GM21529 (cell line): Measurements from ENCODE around the gene TSC1.
"Not testable (repeated sequence)": the region's sequence is repeated elsewhere in the genome, so short reads cannot be mapped to it uniquely, and the experiment has no call there.

Source experiments
- ATAC-seq: cut with Tn5 transposase; IDR thresholded peaks from one replicate; pipeline ENCODE4 v1.9.1; 2021; ENCODE audit not compliant: unreplicated experiment

Gene TSC1

GRCh38 chr9:132978112-132978450 lies 33.7 kb upstream of the TSC1 start:
- no peak for ATAC-seq

- no peak for ATAC-seq
These were observed 32.2 kb upstream of the TSC1 start for GRCh38 chr9:132976571-132976970.

- no peak for ATAC-seq
These were observed 31.5 kb upstream of the TSC1 start for GRCh38 chr9:132975961-132976360.

DNA sequence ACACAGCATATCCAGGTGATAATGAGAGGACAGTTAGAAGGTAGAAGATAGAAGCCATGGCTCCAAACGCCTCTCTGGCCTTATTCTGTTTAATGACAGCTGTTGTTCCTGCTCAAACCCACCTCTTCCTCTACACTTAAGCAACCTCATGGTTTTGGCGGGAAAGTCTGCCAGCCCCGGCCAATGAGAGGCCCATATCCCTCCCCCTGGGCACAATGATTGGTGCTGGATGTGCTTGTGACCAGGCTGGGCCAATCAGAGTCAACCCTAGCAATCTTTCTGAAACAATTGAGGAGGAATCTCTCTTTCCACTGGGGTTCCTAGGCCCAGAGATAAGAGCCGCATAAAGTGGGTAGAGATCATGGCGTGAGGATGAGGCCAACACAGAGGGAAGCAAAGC lies 29.3 kb upstream of the TSC1 start:
- no peak for ATAC-seq

DNA sequence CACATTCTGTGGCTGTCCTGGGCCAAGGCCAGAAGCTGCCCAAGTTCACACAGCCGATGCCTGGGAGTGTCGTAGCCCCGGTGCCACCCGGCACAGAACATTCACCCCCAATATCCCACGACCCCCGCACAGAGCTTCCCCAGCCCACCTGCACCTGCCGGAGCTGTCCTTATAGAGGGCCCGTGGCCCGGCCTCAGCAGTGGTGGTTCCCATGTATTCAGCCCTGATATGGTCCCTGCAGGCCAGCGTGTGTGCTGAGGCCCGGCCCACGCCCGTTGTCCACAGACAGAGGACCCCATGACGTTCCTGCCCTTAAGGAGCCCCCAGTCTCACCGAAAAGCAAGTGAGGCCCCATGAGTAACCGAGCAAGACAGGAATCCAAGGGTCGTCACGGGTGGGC lies 28.8 kb upstream of the TSC1 start:
- no peak for ATAC-seq

DNA sequence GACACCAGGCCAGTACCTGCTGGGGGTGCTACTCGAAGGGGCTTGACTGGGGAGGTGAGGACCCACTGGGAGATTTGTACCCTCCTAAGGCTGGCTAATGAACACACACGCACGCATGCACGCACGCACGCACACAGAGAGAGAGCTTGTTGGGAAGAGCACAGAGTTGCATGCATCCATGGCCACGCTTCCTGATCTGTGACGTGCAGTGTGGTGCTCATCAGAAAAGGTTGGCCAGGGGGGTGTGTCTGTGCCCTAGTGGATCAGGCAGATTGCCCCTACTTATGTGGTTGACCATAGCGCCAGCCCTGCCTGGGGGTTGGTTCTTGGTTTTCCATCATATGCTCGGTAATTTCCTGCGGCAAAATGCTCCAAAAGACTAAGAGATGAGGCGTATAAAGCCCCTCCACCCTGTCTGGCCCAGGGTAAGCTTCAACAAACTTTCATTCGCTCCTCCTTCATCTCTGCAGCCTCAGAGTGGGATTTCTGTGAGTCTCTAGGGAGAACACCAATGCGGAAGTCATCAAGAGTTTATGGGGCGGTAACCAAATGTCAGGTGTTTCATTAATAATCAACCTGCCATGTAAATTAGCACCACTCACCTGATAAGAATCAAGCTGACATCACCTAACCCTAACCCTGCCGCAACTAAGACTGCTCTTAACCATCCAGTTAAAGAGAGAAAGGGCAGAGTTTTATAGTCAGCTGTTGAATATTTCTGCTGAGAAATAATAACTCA lies 26.1 kb upstream of the TSC1 start:
- ATAC-seq: no peak

- no peak for ATAC-seq
These were observed 25.4 kb upstream of the TSC1 start for GRCh38 chr9:132969783-132970182.

GRCh38 chr9:132967908-132968307 lies 23.5 kb upstream of the TSC1 start:
- not testable (repeated sequence) for ATAC-seq

DNA sequence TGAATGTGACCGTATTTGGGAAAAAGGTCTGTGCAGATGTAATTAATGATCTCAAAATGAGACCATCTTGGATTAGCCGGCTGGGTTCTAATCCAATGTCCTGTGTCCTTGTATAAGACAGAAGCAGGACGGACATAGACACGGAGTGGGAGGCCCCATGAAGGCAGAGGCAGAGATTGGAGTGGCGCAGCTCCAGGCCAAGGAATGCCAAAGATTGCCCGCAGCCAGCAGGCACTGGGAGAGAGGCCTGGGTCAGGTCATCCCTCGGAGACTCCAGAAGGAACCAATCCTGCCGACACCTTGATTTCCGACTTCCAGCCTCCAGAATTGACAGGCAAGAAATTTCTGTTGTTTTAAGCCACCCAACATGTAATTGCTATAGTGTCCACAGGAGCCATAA lies 21.1 kb upstream of the TSC1 start:
- ATAC-seq: no peak

DNA sequence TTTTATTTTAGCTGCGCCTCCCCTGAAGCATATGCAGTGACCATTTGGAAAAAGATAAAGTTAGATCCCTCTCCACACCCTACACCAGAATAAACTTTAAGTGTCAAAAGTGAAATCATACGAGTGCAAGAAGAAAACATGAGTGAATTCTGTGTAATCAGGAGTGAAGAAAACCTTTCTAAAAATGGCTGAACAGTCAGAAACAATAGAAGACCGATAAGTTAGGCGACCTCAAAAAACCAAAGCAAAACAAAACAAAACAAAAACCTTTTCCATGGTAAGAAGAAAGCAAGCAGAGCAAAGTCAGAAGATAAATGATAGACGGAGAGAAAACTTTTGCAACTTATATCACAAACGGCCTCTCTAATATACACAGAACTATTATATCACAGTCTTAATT lies 16.6 kb upstream of the TSC1 start:
- no peak for ATAC-seq

- no peak for ATAC-seq
These were observed 13.4 kb upstream of the TSC1 start for GRCh38 chr9:132957805-132958204.

DNA sequence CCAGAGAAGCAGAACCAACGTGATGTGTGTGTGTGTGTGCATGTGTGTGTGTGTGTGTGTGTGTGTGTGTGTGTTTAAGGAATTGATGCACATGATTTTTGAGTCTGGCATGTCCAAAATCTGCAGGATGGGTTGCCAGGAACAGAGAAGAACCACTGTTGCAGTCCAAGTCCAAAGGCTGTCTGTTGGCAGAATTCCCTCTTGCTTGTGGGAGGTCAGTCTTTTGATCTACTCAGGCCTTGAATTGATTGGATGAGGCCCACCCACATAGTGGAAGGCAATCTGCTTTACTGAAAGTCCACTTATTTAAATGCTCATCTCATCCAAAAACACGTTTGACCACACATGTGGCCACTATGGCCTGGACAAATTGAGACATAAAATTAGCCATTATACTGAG lies 11.4 kb upstream of the TSC1 start:
- ATAC-seq: no peak

DNA sequence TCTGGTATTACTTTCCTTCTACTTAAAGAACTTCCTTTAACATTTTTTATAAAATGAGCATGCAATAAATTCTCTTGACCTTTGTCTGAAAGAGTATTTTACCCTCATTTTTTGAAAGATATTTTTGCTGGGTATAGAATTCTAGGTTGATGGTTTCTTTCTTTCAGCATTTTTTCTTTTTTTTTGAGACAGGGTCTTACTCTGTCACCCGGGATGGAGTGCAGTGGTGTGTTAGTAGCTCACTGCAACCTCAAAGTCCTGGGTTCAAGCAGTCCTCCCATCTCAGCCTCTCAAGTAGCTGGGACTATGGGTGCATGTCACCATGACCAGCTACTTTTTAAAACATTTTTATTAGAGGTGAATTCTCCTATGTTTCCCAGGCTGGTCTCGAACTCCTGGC lies 10.7 kb upstream of the TSC1 start:
- no peak for ATAC-seq

- no peak for ATAC-seq
These were observed 5.3 kb upstream of the TSC1 start for GRCh38 chr9:132949709-132950108.

DNA sequence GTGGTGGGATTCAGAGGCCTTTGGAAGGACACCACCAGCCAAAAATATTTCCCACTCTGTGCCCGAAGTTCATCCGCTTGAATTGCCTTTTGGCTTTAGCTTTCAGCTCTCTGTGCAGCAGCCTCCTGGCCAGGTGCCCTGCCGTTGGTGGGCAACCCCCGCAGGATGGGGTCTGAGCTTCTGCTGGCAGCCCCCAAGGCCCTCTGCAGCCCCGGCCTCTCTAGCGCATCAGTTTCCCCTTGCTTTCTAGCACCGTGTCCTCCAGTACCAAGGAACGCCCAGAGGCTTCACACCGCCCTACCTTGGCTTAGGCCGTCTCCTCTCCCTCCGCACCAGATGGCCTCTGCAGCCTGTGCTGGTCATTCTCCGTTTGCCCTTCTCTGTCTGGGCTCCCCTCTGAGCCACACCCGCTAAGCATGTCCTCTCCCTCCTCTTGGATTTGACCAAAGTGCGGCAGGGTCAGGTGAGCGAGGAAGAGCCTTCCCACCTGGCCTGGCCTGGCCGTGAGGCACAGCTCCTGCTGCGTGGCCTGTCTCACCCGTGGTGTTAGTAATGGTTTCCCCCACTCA lies 4.2 kb upstream of the TSC1 start:
- ATAC-seq: no peak

DNA sequence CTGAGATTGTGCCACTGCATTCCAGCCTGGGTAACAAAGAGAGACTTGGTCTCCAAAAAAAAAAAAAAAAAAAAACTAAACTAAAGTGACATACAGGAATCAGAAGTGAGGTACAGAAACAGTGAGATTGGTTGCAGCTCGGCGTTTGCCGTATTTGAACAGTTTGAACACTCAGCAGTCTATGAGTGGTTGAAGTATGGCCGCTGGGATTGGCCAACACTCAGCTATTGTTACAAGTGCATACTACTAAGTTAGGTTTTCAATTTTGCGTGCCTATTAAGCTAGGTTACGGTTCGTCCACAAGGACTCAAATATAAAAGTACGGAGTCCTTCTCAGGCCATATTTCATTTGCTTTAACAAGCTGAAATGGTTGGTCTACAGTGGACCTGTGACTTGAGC lies 3.3 kb upstream of the TSC1 start:
- no peak for ATAC-seq

- ATAC-seq: no peak
These were observed 2.3 kb upstream of the TSC1 start for GRCh38 chr9:132946631-132947295.

GRCh38 chr9:132946211-132946610 lies 1.8 kb upstream of the TSC1 start:
- ATAC-seq: no peak

DNA sequence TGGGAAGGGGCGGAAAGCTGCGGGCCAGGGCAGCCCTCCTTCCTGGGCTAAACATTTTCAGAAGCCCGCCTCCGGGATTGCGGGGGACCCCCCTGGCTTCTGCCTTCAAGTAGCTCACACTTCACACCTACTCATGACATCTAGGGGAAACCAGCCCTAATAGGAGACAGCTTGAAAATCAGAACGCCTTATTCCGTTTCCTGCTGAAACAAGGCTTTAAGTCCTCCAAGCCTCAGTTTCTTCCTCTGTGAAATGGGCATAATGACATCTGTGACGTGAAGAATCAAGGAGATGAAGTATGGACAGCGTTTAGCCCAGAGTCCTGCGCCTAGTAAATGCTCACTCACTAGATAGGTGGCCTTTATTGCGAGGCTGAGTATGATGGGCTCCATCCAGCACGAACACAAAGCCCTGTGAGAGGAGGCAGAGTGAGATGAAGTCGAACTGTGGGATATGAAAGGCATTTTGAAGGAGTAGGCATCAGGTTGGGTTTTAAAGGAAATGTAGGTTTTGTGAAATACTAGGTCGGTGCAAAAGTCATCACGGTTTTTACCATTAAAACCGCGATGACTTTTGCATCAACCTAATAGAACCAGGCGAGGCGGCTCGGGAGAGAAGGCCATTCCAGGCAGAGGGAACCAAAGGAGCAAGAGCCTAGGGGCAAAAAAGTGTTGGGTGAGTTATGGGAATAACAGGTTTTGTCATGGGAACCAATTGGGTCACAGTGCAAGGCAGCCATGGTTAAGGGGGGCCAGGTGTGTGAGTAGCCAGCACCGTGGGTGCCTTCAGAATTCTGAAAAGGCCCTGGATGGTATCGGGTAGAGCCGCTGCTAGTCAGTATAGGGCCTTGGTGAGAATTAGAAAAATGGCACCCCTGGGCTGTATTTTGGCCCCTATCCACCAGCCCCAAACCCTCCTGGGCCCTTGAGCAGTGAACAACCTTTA lies 1.0 kb upstream of the TSC1 start:
- ATAC-seq: peak; percentile 20

DNA sequence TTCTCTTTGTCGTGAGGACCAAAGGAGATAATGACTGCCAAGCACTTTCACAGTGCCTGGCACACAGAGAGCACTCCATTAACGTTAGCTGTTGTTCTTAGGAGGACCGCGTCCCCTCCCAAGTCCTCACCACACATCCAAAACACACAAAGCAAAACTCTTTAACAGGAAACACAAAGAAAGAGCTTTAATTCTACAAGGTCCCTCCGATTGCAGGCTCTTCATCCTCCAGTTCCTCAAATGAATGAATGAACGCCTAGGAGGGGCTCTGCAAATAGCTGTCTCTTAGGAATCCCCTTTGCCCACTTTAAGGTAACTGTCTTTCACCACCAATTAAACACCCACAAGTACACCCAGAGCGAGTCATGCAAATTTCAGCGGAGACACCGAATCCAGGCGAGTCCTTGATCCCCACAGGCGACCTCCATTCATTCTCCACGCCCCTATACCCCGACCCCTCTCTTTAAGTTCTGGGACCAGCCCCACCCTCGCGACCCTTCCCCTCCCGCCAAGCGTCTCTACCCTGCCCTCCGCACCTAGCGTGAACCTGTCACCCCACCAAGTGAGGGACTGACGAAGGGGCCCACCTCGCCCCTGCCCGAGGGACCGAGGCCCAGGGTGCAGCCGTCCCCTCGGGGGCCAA lies 644 bp downstream of the TSC1 start:
- peak; percentile 7 for ATAC-seq

DNA sequence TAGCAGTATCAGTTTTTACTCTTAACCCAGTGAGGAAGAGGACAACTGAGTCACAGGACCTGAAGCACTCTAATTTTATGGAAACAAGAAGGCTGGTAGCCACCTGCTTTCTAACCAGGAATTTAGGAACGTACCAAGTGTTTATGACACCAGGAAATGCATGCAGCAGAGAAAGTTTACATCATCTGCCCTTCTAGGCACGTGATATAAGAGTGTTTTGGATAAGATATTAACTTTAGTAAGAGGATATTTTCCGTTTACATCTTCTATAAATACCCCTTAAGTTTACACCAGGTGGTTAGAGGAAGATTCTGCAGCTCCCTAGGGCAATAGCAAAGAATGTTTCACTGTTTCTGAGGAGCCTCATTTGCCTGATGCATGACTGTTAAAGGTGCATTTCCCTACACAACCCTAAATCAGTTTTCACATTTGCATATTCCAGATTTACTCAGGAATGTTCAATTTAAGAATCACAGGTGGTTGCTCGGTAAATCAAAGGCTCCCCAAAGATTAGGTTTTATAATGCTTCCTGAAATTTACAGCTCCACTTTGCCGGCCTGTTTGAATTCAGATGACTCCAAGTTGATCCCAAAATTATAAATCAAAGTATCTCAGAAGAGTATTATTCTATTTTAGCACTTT lies 1.8 kb downstream of the TSC1 start:
- no peak for ATAC-seq
